SIG-M5 treated with dmso at 0.1 percent for 504 hours (cell line): ENCODE results near the gene TCF7L1.

ENCODE experiments used
- DNase-seq: peaks from one replicate; lab custom pipeline; 2025; ENCODE audit not compliant: unreplicated experiment; lab: John Stamatoyannopoulos, UW

The TCF7L1 gene

GRCh38 chr2:85247610-85248009, 114.4 kb downstream of the TCF7L1 start:
- DNase-seq, result no peak

GRCh38 chr2:85248773-85249509, 115.7 kb downstream of the TCF7L1 start:
- no peak for DNase-seq

DNA sequence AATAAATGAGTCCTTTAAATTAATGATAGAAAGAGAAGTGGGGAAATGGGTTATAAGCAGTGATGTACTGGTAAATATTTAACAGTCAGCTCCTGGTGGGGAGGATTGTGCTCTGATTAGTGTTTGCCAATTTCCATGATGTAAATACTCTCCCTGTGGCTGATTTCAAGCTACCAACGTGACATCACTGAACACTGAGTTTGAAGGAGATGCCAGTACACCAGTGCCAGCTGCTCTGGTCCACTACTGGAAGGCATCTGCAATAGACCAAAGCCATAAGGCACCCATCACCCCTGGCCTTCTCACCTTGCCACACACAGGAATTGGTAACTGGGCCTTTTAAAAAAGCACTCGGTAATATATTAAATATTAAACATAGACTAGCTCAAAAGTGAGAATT, 116.9 kb downstream of the TCF7L1 start:
- no peak for DNase-seq

DNA sequence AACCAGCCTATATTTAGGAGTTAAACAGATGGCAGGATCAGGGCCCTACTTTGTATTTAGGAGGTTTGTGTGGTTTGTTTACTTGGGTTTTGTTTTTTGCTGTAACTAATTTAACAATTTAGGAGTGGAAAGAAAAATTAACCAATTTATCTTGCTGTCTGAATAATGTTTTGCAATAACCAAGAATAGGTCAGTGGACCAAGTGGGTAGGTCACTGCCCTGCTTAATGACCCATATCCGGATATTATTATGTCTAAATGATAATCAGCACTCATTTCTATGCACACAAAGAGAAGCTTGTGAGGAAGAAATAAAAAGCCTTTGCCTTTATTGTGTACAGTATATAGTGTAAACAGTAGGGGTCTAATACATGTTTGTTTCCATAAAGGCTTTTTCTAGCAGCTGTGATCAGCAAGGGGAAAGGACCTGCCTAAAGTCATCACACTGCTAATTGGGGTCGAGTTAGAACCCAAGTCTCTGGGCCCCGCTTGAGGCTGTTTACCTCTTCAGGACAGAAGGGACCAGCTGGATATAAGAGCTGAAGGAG, 118.0 kb downstream of the TCF7L1 start:
- DNase-seq, result no peak

GRCh38 chr2:85253890-85254289, 120.7 kb downstream of the TCF7L1 start:
- no peak for DNase-seq

GRCh38 chr2:85254540-85255300, 121.5 kb downstream of the TCF7L1 start:
- no peak for DNase-seq

- DNase-seq, result no peak
These were observed 122.2 kb downstream of the TCF7L1 start for GRCh38 chr2:85255456-85255812.

DNA sequence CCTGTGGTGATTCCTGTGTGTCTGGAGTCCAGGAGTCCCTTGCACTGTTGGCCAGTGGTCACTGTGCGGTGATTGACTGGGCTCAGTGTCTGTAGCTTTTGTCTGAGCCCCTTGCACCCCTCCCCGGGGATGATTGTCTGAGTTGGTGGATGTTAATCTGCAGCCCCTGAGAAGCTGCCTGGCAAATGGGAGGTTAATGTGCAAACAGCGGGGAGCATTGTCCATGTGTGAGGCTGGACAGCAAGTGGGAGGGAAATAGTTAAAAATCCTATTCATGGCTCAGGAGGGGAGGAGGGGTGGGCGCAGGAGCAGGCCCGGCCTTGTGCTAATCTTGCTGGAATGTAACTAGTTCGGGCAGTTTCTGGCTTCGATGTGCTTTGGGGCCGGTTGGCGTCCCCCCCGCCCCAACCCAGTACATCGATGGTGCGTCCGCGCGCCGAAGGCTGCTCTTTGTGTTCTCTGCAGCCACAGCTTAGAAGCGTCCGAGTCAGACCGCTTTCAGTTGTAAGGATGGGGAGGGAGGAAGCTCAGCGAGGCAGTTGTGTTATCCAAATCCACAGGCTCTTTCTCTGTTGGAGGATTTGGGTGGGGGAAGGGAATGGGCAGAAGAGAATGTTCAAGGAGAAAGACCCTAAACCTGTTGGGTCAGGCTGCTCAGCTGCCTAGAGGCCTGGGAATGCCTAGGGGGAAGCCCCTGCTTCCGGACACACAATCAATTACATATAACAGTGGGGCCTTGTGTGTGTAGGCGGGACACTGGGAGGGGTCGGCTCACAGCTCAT, 122.8 kb downstream of the TCF7L1 start:
- no peak for DNase-seq

DNA sequence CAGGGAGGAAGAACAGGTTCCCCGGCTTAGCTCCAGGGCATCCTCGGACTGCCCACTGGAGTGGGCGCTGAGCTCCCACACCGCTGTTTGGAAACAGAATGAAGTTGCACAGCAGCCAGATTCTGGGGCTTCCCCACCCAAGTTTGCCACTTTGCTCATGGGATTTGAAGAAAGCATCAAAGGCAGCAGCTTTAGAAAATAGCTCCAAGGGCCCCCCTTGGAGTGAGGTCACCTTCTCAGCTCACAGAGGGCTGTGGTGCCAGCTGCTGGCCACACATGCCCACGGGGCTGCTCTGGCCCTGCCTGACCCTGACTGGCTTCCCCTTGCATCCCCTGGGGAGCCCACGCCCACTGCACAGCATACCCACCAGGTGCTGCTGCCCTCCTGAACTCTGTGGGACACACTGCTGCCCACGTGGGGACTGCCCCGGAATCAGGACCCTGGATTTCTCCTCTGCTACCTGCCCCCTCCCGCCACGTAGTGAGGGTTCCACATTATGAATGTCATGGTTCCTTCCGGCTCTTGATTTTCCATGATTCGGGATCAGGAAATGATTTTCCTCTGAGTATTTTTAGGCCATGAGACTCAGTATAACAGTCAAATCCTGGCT, 124.3 kb downstream of the TCF7L1 start:
- no peak for DNase-seq

- DNase-seq, result no peak
These were observed 124.9 kb downstream of the TCF7L1 start for GRCh38 chr2:85257970-85258605.

DNA sequence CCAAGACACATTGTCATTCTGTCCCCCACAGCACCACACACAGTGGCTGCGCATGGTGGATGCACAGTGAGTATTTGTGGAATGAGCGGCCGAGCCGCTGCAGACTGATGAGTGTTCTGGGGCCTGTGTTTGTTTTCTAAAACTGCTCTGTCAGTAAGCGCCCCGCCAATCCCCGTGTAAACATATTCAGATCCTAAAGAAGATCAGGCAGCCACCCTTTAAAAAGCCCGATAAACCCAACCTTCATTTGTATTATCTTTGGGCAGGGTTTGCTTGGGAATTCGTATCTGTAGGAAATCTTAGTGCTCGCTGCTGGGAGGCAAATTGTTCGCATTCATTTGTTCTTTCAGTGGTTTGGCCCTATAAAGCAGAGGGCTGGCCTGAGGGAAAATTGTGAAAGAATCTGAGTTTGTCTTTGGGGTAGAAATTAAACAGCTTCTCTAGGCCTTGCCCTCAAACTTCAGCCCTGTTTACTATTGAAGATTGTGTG, 126.0 kb downstream of the TCF7L1 start:
- DNase-seq, result no peak

GRCh38 chr2:85259879-85260278, 126.7 kb downstream of the TCF7L1 start:
- DNase-seq, result no peak

DNA sequence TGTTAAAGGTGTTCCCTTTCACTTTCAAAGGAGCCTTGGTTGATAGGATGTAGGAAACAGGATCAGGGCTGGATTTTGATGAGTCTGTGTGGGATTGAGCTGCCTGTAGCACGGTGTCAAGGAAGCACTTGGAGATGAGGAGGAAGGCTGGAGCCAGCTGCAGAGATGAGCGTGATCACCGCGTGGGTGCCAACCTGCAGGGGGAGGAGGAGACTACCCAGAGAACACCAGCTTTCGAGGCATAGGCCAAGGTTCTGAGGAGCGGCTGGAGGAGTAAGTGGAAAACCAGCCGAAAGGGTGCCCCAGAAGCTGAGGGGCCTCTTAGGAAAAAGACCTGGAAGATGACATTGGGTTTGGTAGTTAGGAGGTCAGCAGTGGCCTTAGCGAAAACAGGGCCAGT, 130.4 kb downstream of the TCF7L1 start:
- DNase-seq, result no peak

GRCh38 chr2:85264471-85264870, 131.3 kb downstream of the TCF7L1 start:
- DNase-seq, result no peak

GRCh38 chr2:85265304-85265703, 132.1 kb downstream of the TCF7L1 start:
- no peak for DNase-seq

- DNase-seq, result no peak
These were observed 133.2 kb downstream of the TCF7L1 start for GRCh38 chr2:85266146-85267041.

DNA sequence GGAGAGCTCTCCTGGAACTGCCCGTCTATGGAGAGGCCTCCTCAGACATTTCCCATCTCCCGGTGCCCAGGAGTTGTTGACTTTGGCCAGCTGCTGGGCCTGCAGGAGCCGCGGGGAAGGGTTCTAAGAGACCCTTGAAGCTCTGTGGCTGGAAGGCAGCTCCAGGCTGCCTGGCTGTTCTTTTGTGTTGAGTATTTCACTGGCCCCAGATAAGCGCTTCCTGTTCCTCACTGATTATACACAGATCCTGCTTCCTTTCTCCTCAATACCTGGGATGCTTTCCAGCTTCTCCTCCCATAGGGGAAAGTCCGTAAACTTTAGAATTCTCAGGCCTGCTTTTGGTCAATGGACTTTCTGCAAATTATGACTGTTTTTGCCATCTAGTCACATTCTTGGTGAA, 136.8 kb downstream of the TCF7L1 start:
- DNase-seq, result no peak

DNA sequence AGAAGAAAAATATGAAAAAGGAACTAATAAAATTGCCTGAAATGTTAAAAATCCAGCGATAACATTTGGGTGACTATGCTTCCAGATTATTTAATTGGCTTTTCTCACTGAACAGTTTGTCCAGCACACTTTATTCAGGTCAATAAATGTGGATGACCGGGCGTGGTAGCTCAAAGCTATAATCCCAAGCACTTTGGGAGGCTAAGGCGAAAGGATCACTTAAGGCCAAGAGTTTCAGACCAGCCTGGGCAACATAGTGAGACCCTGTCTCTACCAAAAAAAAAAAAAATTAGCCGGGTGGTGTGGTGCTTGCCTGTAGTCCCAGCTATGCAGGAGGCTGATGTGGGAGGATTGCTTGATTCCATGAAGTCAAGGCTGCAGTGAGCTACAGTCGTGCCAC, 139.2 kb downstream of the TCF7L1 start:
- no peak for DNase-seq
